HG02610 (cell line): ENCODE results near the gene CXXC5.

Experiments used
- ATAC-seq: cut with Tn5 transposase; IDR thresholded peaks from one replicate; pipeline ENCODE4 v1.9.1; 2021; ENCODE audit warnings: mild to moderate bottlenecking, moderate library complexity; ENCODE audit not compliant: unreplicated experiment

CXXC5 gene

DNA sequence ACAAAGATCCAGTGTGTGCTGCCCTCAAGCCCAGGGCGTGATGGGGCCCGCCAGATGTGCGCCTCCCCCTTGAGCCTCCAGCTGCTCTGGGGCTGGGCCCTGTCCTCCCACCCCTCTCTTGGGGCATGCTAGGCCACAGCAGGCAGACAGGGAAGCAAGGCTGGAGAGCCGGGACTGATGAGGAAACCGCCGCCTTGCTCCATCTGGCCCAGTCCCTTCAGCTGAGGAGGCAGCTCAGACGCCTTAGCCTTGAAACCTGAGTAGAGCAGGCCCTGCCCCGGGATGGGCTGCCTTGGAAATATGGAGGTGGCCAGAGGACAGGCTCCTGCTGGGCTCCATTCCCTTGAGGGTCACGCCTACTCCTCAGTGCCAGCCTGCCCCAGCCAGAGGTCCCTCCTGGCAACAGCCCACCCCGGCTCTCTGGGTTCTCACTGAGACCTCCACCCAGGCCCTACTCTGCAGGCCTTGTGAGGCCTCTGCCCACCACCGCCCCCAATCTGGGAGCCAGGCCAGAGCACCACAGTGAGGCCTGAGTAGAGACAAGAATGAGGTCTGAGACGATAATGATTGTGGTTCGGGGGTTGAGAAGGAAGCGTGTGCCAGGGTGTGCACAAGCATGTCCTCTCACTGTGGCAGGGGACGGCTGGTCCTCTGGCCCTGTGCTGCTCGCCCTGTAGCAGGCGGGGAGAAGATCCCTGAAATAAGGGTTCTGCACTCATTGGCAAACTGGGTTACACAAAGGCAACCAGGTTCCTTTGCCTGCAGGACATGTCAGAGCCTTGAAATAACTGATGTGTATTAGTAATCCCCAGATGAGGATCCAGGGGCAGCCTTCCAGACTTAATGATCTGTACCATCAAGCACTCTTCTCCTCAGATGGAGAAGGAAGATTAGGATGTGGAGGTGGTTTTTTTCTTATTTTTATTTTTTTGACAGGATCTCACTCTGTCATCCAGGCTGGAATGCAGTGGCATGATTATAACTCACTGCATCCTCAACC, 30.9 kb downstream of the CXXC5 start:
- no peak for ATAC-seq

DNA sequence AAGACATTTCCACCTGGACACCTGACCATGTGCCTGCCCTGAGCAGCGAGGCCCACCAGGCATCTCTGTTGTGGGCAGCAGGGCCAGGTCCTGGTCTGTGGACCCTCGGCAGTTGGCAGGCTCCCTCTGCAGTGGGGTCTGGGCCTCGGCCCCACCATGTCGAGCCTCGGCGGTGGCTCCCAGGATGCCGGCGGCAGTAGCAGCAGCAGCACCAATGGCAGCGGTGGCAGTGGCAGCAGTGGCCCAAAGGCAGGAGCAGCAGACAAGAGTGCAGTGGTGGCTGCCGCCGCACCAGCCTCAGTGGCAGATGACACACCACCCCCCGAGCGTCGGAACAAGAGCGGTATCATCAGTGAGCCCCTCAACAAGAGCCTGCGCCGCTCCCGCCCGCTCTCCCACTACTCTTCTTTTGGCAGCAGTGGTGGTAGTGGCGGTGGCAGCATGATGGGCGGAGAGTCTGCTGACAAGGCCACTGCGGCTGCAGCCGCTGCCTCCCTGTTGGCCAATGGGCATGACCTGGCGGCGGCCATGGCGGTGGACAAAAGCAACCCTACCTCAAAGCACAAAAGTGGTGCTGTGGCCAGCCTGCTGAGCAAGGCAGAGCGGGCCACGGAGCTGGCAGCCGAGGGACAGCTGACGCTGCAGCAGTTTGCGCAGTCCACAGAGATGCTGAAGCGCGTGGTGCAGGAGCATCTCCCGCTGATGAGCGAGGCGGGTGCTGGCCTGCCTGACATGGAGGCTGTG, 32.4 kb downstream of the CXXC5 start:
- no peak for ATAC-seq

GRCh38 chr5:139681112-139681458, 32.9 kb downstream of the CXXC5 start:
- no peak for ATAC-seq

GRCh38 chr5:139681466-139681865, 33.3 kb downstream of the CXXC5 start:
- no peak for ATAC-seq

GRCh38 chr5:139682016-139682975, 34.1 kb downstream of the CXXC5 start:
- ATAC-seq = no peak

- ATAC-seq = no peak
Observed at GRCh38 chr5:139683295-139684271, 35.4 kb downstream of the CXXC5 start.

- no peak for ATAC-seq
Observed at GRCh38 chr5:139684350-139684880, 36.3 kb downstream of the CXXC5 start.

GRCh38 chr5:139684881-139685749, 37.0 kb downstream of the CXXC5 start:
- no peak for ATAC-seq

- no peak for ATAC-seq
Observed at GRCh38 chr5:139685886-139686285, 37.7 kb downstream of the CXXC5 start.

DNA sequence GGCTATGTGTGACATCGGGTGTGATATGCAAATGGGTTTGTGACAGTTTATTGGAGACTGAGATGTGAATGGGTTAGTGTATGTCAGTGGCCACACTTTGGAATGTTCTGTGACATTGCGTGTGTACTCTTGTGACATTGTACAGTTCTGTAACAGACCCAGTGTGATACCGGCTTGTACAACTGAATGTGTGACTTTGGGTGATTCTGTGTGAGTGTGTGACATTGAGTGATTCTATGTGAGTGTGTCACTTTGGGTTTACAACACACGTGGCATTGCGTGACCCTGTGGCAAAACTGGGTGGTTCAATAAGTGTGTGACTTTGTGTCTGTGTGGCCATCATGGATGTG, 38.2 kb downstream of the CXXC5 start:
- no peak for ATAC-seq

DNA sequence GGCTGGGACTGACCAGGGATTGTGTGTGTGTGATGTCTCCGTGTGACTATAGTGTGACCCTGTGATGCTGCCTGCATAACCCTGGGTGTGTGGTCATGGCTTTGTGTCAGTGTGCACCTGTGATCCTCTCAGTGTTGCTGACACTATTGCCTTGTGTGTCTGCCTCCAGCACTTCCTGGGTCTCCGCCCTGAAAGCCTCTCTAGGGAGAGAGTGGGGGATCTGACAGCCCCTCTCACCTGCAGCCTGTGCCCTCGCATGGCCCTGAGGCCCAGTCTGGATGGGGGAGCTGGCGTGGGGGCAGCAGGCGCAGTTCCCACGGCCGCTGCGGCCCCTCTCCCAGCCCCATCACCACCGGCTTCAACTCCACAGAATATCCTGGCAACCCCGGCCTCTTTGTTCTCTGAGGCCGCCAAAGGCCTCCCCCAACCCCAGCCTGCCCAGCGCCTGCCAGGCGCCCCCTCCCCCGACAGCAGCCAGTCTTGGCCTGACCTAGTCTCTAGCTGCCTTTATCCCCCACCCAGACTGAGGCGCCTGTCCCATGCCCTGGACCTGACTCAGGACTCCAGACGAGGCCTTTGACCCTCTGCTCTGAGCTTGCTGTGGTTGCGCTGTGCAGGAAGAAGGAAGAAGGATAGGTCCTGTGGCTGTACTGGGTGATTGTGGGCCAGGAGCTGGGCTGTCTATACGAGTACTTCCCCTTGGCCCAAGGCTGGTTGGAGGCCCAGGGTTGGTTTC, 38.7 kb downstream of the CXXC5 start:
- ATAC-seq = no peak

- ATAC-seq = no peak
Observed at GRCh38 chr5:139687656-139688055, 39.5 kb downstream of the CXXC5 start.

GRCh38 chr5:139688088-139688702, 40.0 kb downstream of the CXXC5 start:
- no peak for ATAC-seq

- ATAC-seq = no peak
Observed at GRCh38 chr5:139688751-139689372, 40.7 kb downstream of the CXXC5 start.

DNA sequence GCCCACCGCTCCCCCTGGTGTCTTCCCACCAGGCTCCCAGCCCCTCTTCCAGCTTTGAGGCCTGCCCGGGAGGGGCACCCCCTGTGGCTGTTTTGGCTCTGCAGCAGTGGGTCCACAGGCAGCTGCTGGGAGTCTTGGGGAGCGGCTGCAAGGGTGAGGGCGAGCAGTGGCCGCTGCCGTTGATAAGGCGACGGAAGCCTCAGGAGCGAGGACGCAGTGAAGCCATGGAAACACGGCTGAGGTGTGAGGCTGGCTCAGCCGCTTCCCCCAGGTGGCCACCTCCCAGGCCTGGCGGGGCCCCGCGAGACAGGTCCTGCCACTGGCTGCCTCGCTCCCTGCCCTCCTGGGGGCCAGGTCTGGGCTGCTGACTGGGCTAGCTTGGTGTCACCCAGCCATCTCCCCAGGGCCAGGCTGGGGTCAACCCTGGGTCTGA, 41.5 kb downstream of the CXXC5 start:
- ATAC-seq = no peak

DNA sequence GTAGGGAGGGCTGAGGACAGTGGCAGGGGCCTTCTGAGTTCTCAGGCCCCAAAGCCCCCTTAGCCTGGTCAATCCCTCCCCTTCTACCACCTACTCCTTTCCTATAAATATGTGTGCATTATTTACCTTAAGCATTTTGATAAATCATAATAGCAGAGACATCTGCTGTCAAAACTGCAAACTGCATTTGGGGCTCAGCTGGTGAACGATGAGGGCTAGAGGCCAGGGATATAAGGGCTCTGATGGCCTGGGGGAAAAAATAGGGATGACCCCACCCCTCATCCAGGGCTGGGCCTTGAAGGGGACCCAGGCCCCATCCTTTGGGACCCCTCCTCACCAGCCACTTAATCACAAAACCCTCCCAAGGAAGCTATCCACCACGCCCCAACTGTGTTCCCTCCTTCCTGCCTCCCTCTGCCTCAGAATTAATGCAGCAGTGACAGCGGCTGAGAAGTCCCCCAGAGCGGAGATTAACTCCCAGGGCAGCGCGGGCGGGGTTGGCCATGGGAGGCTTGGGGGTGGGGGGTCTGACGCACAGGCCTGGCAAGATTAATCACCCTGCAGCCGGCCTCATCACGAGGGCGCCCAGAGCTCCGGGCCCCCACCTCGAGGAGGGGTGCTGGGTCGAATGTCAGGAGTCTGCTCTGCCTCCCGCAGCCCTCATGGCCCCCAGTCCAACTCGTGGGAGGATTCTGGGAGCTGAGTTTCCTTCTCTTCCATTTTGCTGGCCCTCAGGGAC, 42.1 kb downstream of the CXXC5 start:
- ATAC-seq = no peak
